GM18951 (cell line): ENCODE measurements around the gene OTOA.
"Not testable (repeated sequence)": the region's sequence is repeated elsewhere in the genome, so short reads cannot be mapped to it uniquely, and the experiment has no call there.

ENCODE experiments used
- in situ Hi-C: fragments of 300-500 bp; cut with MboI; formaldehyde crosslinking; loops from one replicate; pipeline ENCODE4 v1.12.0; 2022; ENCODE audit warnings: low sequenced_read_pairs, mixed read lengths, inconsistent platforms; ENCODE audit not compliant: unreplicated experiment

Gene OTOA

DNA sequence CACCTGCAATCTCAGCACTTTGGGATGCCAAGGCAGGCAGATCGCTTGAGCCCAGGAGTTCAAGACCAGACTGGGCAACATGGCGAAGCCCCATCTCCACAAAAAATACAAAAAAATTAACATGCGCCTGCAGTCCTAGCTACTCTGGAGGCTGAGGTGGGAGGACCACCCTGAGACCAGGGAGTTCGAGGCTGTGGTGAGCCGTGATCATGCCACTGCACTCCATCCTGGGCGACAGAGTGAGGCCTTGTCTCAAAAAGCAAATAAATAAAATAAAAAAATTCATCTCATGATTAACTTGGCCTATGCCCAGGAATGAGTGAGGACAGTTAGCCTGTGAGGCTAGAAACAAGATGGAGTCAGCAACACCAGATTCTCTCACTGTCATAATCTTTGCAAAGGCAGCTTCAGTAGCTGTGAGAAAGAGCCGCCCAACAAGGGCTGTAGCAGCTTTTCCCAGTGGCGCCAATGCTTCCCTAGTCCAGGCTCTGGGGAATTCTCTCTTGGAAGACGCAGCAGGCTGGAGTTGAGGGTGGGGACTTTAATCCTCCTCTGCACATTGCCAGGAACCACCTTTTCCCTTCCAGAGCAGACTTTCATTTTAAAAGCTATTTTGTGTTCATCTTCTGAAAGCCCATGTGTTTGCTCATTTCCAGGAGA is 108.9 kb downstream of the OTOA start:
- in situ Hi-C loops, result not testable (repeated sequence)

DNA sequence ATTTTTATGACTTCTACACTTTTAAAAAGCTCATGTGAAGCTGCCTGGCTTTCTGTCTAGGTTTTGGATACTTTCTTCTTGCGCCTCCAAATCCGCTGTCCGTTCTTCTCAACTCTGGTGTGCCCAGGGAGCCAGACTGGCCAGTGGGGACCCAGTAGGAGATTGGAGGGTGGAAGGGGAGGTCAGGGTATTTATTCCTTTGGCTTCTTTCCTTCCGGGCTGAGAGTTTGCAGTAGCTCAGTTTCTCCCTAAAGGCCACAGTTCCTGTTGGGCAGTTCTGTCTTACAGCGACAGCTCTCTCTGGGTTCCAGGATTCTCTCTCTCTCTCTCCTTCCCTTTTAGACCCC is 109.4 kb downstream of the OTOA start:
- in situ Hi-C loops, result not testable (repeated sequence)

DNA sequence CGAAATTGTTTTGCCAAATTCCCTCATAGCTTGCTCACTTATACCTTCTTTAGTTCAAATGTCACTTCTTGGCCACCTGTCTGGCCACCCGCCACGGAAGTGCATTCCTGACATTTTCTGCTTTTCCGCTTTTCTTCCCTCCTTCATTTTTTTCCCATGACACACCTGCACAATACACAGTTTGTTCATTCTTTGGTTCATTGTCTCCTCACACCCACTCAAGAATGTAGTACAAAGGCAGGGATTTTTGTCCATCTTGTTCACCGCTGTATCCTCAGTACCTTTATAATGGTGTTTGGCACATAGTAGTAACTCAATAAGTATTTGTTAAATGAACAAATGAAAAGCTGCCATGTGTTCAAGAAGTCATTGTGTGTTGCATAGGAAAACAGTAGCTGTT is 116.8 kb downstream of the OTOA start:
- in situ Hi-C loops, result not testable (repeated sequence)

DNA sequence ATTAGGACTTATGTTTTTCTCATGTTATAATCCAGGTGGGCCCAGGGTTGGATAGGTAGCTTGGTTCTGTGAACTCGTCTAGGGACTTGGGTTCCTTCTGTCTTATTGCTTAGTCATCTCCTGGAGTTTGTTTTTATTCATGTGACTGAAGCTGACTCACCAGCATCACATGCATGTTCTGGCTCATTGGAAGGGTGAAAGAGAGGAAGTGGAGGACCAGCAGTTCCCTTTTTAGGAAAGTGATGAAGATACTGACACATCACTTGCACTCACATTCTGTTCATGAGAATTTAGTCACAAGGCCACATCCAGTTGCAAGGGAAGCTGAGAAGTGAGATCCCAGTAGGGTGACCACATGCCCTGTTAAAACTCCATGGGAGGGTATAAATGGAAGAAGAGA is 126.7 kb downstream of the OTOA start:
- in situ Hi-C loops, result loop anchor here (10.0 kb wide), 1 partner anchor 824 kb away; no protein-coding TSS in a partner anchor

DNA sequence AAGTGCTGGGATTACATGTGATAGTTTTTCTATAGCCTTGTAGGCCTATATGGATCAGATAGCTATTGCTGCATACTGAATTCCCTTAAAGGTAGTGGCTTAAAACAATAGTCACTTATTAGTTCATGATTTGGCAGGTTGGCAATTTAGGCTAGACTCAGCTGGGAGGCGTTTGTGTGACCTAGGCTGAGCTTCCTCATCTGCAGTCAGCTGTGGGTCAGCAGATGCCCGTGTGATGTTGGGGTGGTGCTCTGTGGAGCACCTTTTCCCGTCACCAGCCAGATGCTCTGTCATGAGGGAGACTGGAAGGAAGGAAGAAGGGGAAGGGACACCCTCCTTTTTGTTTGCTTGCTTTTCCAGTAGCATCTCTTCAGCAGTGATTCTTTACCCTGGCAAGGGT is 129.5 kb downstream of the OTOA start:
- in situ Hi-C loops, result loop anchor here (10.0 kb wide), 1 partner anchor 821 kb away; no protein-coding TSS in a partner anchor

DNA sequence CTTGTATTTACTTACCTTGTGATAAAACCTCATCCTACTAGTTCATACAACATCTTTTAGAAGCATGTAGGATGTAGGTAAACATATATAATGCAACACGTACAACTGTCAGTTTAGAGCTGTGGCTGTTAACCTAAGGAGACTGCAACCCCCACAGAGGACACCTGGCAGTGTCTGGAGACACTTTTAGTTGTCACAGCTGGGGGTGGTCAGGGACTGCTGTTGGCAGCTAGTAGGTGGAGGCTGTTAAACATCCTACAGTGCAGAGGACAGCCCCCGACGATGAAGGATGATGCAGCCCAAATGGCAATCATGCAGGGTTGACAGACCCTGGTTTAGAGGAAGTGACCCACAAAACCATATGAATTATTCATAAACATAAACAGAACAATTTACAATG is 134.8 kb downstream of the OTOA start:
- in situ Hi-C loops, result loop anchor here (10.0 kb wide), 1 partner anchor 816 kb away; no protein-coding TSS in a partner anchor

DNA sequence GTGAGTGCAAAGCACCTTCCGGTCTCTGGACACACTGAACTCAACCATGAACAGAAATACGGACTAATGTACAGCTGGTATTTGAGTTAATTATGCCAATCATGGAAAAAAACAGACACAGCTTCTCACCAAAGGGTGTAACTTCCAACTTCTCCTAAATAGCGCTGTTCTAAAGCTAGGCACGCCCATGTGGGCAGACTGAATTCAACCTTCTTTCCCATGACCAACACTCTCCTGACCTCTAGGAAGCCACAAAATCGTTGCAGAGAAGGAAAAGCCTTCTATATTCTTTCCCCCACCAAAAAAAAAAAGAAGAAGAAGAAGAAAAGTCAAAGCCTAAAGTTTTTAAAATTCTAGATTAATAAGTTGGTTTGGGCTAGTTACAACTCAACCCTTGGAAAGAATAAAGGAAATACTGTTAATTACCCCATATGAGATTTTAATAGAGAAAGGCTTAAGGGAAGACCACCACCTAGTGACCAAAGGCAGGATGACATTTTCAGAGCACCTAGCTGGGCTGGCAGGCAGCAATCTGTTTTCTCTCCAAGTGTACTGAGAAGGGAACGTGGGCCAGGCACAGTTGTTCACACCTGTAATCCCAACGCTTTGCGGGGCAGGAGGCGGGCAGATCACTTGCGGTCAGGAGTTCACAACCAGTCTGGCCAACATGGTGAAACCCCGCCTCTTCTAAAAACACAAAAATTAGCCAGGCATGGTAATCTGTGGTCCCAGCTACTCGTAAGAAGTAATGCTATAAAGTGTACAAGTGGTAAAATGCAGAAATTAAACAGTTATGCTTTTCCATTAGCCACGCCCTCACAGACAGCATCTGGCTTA is 138.0 kb downstream of the OTOA start:
- in situ Hi-C loops, result loop anchor here (25.0 kb wide), 1 partner anchor 286 kb away; the partner anchor contains the start of gene VWA3A

DNA sequence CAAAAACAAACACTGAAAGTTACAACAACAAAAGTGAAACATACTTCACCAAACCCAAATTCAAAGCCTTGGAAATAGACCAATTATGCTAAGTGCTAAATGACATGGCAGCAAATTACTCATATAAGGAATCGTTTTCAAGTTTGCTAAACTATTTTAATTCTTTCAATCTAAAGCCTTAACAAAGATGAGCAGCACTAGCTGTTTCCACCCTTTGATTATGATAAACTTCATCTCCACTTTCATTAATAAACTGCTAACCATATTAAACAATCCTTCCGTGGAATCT is 138.6 kb downstream of the OTOA start:
- in situ Hi-C loops, result loop anchor here (25.0 kb wide), 1 partner anchor 285 kb away; the partner anchor contains the start of gene VWA3A
